GM21529 (cell line): ENCODE data around the gene PARP16.

Experiments used
- ATAC-seq: cut with Tn5 transposase; IDR thresholded peaks from one replicate; pipeline ENCODE4 v1.9.1; 2021; ENCODE audit not compliant: unreplicated experiment

The PARP16 gene, protein sequence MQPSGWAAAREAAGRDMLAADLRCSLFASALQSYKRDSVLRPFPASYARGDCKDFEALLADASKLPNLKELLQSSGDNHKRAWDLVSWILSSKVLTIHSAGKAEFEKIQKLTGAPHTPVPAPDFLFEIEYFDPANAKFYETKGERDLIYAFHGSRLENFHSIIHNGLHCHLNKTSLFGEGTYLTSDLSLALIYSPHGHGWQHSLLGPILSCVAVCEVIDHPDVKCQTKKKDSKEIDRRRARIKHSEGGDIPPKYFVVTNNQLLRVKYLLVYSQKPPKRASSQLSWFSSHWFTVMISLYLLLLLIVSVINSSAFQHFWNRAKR

GRCh38 chr15:65286704-65287519, at the start of gene PARP16:
PARP16 (minus strand) TSS chr15:65286883; CDS start chr15:65286426, 457 bp downstream.
- ATAC-seq: peak; percentile 92

GRCh38 chr15:65335278-65336055, 48.8 kb upstream of the PARP16 start:
- ATAC-seq: no peak

GRCh38 chr15:65334586-65335231, 48.0 kb upstream of the PARP16 start:
- ATAC-seq: no peak

DNA sequence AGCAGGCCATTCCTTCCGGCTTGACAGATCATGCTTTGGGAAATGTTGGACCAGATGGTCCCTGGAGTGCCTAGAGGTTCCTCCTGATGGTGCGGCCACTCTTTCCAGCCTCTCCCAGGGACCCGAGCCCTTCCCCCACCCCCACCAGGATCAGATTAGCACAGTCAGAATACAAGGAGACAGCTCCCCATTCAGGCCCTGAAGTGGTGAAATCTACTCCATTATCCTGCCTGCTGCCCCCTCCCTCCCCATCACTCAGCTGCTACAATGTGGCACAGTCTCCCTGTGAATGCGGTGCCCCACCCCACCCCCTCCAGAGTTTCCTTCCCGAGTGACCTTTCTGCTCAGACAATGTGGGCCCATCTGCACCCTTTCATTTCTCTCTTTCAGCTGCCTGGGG, 47.2 kb upstream of the PARP16 start:
- no peak for ATAC-seq

DNA sequence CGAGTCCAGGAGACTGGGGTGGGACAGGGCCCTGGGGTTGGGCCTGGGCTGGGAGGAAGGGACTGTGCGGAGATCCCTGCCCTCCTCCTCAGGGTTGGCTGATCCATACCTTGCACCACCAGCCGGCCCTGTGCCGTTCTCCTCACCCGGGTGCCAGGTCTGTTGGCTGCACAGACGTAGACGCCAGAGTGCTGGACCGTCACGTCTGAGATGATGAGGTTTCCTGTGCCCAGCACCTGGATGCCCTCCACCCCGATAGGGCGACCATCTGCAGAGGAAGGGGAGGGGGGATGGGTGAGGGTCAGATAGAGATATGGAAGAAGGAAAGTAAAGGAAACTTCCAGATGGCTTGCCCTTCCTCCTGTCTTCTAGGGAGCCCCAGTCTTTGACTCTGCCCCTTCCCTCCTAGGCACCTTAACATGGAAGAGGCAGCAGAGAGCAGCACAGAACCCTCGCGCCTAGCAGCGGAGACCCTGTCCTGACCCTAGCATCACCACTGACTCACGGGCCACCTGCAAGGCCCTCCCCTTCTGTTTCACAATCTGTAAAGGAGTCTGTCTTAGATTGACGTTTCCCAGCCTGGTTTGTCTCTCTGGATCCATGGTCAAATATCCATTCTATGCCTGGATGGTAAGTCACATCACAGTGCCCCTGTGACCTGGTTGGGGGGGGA, 46.6 kb upstream of the PARP16 start:
- no peak for ATAC-seq

- ATAC-seq: no peak
Observed at GRCh38 chr15:65332391-65333147, 45.9 kb upstream of the PARP16 start.

DNA sequence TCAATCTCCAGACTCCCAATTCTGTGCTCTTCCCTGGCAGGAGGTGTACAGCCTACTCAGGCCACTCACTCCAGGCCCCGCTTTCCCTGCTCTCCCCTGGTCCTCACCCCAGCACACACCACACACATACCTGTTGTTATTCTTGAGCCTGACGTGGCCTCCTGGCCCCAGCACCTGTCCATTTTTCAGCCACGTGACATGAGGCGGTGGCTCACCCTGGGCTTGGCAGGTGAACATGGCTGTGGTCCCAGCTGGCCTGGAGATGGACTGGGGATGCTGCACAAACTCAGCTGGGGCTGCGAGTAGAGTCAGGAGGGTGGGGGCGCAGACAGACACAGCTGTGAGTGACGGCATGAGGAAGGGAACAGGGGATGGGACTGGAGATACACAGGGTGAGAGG, 45.1 kb upstream of the PARP16 start:
- no peak for ATAC-seq

GRCh38 chr15:65330934-65331645, 44.4 kb upstream of the PARP16 start:
- ATAC-seq: no peak

DNA sequence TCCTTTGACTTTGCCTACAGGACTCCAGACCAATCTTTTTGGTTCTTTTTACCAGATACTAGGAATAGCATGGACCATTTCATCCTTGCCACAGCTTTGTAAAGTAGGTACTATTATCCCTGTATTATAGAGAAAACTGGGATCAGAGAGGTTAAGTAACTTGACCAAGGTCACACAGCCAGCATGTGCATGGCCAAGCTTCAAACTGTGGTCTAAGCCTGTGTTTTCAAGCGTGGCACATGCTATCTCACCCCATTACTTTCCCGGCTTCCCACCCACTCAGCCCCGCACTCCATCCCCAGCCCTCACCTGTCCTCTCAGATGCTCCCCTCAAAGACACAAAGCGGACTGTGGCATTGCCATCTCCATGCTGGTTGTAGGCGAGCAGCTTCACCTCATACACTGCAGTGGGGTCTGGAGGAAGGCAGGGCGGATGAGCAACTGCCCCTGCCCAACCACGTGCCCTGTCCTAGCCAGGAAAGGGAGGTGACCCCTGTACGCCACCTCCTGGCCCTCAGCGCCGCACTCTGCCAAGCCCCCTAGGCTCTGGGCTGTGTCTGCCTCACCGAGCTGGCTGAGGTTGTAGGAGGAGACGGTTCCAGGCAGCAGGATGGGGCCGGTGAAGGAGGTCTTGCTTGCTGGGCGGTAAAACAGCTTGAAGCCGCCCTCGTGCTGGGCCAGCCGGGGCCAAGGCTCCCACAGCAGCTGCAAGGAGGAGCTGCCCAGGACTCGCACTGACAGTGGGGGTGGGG, 43.5 kb upstream of the PARP16 start:
- ATAC-seq: no peak

DNA sequence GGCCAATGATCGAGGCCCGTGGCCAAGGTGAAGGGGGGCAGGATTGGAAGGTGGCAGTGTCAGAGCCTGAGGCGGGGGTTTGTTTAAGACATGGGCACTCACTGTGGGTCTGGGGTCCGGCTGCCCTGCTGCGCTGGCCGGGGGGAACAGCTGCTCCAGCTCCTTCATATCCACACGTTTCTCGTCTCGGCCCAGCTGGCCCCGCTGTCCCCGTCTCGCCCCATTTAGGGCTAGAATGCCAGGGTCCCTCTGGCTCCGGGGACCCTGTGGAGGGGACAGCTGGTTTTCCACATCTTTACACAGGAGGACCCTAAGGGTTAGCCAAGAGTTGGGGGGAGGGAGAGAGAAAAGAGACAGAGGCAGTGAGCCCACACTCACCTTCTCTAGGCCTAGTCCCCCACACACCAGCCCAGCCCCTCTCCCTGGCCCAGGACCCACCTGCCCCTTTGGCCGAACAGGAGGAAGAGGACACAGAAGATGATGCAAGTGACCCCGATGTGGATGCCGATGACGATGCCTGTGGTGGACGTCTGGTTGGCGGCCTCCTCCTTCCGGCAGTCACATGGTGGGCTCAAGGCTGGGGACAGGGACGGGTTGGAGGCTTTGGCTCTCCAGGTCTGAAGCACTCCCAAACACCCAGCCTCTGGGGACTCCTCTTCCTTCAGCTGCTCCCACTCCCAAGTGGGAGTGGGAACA, 42.8 kb upstream of the PARP16 start:
- no peak for ATAC-seq

- ATAC-seq: no peak
Observed at GRCh38 chr15:65328506-65329287, 42.0 kb upstream of the PARP16 start.

GRCh38 chr15:65327651-65328393, 41.1 kb upstream of the PARP16 start:
- no peak for ATAC-seq

- no peak for ATAC-seq
Observed at GRCh38 chr15:65326818-65327217, 40.1 kb upstream of the PARP16 start.

DNA sequence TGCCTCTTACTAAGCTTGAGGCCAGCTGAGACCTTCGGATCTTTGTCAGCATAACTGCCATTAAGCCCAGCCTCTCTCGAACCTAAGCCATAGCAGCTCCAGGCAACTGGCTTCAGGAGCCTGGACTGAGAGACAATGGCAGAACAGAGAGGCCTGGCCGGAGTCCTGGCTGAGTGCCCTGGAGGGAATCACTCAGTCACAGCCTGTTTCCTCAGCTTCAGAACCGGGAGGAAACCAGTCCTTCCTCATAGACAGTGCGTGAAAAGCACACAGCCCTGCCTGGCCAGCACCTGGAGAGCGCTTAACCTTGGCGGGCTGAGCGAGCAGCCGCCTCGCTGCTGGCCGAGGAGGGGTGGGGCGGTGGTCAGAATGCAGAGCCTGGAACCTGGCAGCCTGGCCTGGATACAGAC, 39.4 kb upstream of the PARP16 start:
- ATAC-seq: no peak

GRCh38 chr15:65323071-65323511, 36.4 kb upstream of the PARP16 start:
- no peak for ATAC-seq

DNA sequence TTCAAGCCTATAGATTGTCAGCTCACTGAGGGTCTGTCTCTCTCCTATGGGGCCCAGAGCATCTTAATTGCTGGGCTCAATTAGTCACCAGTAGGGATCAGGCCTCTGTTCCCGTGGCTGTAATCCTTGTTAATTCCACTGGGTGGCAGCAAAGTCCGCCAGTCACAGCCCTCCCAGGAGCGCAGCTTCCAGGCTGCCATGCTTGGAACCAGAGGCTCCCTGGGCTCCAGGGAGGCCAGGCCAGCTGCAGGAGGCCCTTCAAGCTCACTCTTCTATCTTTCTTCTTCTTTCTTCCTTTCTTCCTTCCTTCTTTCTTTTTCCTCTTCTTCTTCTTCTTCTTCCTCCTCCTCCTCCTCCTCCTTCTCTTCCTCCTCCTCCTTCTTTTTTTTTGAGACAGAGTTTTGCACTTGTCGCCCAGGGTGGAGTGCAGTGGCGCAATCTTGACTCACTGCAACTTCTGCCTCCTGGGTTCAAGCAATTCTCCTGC, 32.2 kb upstream of the PARP16 start:
- peak; percentile 69 for ATAC-seq
